22Rv1 (cell line): Measurements from ENCODE around the gene TBX2.

Source experiments
- CTCF ChIP-seq: fragments of 450-650 bp; IDR thresholded peaks from 2 replicates; pipeline ENCODE4 v1.5.1; 2017; ENCODE audit warnings: mild to moderate bottlenecking
- ZFX ChIP-seq: fragments of 450-650 bp; IDR thresholded peaks from 2 replicates; pipeline ENCODE4 v1.6.1; 2017; ENCODE audit warnings: antibody characterized with exemption, borderline replicate concordance

GRCh38 chr17:61406971-61407911 is 7.6 kb downstream of the TBX2 start:
- TF ChIP-seq CTCF (no peak), ZFX (no peak)
